Superior temporal gyrus (tissue), 1 donor: ENCODE data around the gene FNIP1.
"Not testable (repeated sequence)": the region's sequence is repeated elsewhere in the genome, so short reads cannot be mapped to it uniquely, and the experiment has no call there.

ENCODE experiments used
- DNase-seq: peaks from one replicate; pipeline ENCODE4 v3.0.0-alpha.2; 2016; ENCODE audit errors: extremely low spot score

FNIP1 gene

DNA sequence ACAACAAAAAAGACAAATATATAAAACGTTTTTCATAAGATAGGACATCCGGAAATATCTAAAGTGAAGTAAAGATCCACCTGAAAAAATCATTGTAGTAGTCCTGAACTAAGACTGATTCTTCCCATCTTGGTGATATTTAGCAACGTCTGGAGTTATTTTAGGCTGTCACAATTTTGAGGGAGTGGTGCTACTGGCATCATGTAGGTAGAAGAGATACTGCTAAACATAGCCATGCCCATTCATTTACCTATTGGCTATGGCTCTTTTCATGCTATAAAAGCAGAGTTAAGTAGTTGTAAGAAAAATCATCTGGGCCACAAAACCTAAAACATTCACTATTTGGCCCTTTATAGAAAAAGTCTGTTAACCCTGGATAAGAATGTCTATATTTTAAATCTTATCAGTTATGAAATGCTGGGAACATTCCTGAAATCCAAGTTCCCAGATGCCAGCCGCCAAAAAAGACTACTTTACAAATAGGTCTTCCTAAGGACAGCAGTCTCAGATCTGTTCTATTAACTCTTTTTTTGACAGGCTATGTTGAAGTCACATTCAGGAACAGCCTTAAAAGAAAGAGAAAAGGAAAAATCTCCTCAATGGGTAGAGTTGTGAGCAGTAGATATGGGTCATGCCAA, 188.8 kb downstream of the FNIP1 start:
- no peak for DNase-seq

DNA sequence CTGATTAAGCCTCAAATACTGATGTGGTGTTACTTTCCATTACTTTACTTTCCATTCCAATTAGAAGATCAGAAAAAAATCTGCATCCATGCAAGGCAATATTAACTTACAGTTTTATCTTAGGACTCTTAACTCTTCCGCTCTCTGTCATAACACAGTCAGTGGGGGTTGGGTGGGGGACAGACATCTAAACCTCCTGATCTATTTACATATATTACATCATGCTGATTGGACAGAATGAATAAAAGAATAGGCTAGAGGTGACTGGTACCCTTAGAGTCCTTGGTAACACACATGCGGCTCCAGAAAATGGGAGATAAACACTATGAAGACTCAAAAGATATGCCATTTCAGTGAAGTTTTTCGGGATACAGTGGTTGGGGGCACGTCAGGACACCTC, 189.4 kb downstream of the FNIP1 start:
- DNase-seq, result no peak

DNA sequence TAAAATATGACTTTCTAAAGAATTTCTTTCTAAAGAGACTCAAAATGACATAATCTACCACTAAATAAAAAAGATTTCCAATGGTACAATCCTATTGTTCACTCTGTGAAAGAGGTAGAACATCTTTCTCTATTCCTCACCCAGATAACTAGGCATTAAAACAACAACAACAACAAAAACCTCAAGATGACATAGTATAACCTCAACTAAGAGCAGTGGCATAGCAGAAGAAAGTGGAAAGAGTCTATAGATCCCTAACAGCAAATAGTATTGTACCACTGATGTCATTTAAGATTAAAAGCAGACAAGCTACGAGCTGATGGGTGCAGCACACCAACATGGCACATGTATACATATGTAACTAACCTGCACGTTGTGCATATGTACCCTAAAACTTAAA, 191.7 kb downstream of the FNIP1 start:
- no peak for DNase-seq

GRCh38 chr5:131595088-131596033, 201.5 kb downstream of the FNIP1 start:
- no peak for DNase-seq

DNA sequence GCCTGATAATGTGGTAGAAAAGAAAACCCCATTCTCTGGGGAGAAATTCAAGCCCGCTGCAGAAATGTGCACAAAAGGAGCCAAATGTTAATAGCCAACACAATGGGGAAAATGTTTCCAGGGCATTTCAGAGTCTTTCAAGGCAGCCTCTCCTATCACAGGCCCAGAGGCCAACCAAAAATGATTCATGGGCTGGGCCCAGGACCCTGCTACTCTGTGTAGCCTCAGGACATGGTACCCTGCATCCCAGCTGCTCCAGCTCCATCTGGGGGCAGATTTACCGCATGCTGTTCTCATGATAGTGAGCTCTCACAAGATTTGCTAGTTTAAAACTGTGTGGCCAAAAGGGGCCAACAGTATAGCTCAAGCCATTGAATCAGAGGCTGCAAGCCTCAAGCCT, 202.9 kb downstream of the FNIP1 start:
- no peak for DNase-seq

- DNase-seq, result not testable (repeated sequence)
Measured at GRCh38 chr5:131593436-131593835, 203.4 kb downstream of the FNIP1 start.
